Activated CD8-positive, alpha-beta memory T cell treated with anti-CD3 and anti-CD28 coated beads for 36 hours (primary cell): Measurements from ENCODE around the gene TLR8. TPM values are rescaled to one million over a fixed set of nuclear protein-coding genes. Genes with fewer than 3 reads are reported as not detected.

Experiments
- total RNA-seq, 2 experiments: library from RNA; stranded (reverse); gene quantifications; one replicate each; pipeline ENCODE4 v1.2.3, GENCODE V29; 2021

The TLR8 gene
- total RNA-seq, 2 experiments from 2014 or later = not detected

Other genes starting within 250 kb of the TLR8 start
- 10 to 100 TPM; 98.9 to 99.5 TPM for gene PRPS2, start 115.2 kb upstream of the TLR8 start, total RNA-seq
- not detected for gene TLR7, start 39.5 kb upstream of the TLR8 start, total RNA-seq
- 1,000 to 10,000 TPM; 2,827 to 3,263 TPM for gene TMSB4X, start 68.5 kb downstream of the TLR8 start, total RNA-seq
- gene FAM9C, start 138.0 kb downstream of the TLR8 start, total RNA-seq = not detected